Endothelial cell of umbilical vein (primary cell): ENCODE data around the gene TAF6. TPM values are rescaled to one million over a fixed set of nuclear protein-coding genes. Genes with fewer than 3 reads are reported as not detected.

Experiments used
- BruUV-seq: library from RNA; stranded (reverse); fragments of 400-500 nt; replicated peaks from 2 replicates; lab custom pipeline; 2021; lab: Mats Ljungman, UMichigan
- CTCF ChIA-PET: fragments of 300-600, 350-600 bp; sonication (Branson Sonifier 250); formaldehyde crosslinking; loops from one replicate; lab custom pipeline; 2021; ENCODE audit warnings: antibody characterized with exemption, inconsistent platforms; lab: Charles Lee
- POLR2A ChIA-PET: fragments of 300-600, 350-600 bp; sonication (Branson Sonifier 250); formaldehyde crosslinking; loops from one replicate; lab custom pipeline; 2021; ENCODE audit warnings: antibody characterized with exemption, inconsistent platforms; lab: Charles Lee
- DNase-seq: peaks from one replicate; pipeline ENCODE4 v3.0.0-alpha.2; 2011; ENCODE audit warnings: low read depth, low spot score
- FAIRE-seq: peaks from 2 replicates; lab custom pipeline; 2011; peaks lifted over from hg19 to GRCh38; lab: Jason Lieb, UNC
- H2AFZ ChIP-seq: 2 replicates; pipeline ENCODE4 v1.6.0; 2012; ENCODE audit warnings: low read depth, low read length, control low read depth, inconsistent platforms
- H3K27ac ChIP-seq: 2 replicates; pipeline ENCODE4 v1.5.1; 2011; ENCODE audit warnings: low read depth, mild to moderate bottlenecking, control low read depth, low read length, moderate library complexity; ENCODE audit not compliant: insufficient read depth
- H3K27me3 ChIP-seq, 2 experiments: 2 replicates each; pipeline versions ENCODE4 v1.6.0 to v1.6.1; 2011; ENCODE audit warnings: low read length in 2 of 2, mixed read lengths in 1 of 2; ENCODE audit not compliant: control insufficient read depth in 2 of 2, insufficient read depth in 2 of 2
- H3K36me3 ChIP-seq, 2 experiments: 2 replicates in 1 of 2; 3 replicates in 1 of 2; pipeline ENCODE4 v1.5.1; 2011; ENCODE audit warnings: low read length in 2 of 2, mild to moderate bottlenecking in 1 of 2, moderate library complexity in 1 of 2; ENCODE audit not compliant: control insufficient read depth in 2 of 2, insufficient read depth in 2 of 2; ENCODE audit errors: extremely low read depth in 1 of 2
- H3K4me1 ChIP-seq: 3 replicates; pipeline ENCODE4 v1.5.1; 2011; ENCODE audit warnings: mild to moderate bottlenecking, low read length; ENCODE audit not compliant: control insufficient read depth, insufficient read depth; ENCODE audit errors: extremely low read depth
- H3K4me2 ChIP-seq: 2 replicates; pipeline ENCODE4 v1.6.1; 2011; ENCODE audit warnings: low read length, control low read depth, mixed read lengths; ENCODE audit not compliant: insufficient read depth
- H3K4me3 ChIP-seq, 3 experiments: fragments of 200-600 bp in 1 of 3; sonication (generic), shearing (Covaris generic) in 1 of 3; replicated peaks in 1 of 3; 2 replicates each; pipeline ENCODE4 v1.5.1; 2011 to 2016; ENCODE audit warnings: control low read depth in 3 of 3, low read length in 3 of 3, mild to moderate bottlenecking in 2 of 3, inconsistent platforms in 1 of 3, low read depth in 1 of 3, moderate library complexity in 1 of 3; ENCODE audit not compliant: insufficient read depth in 1 of 3
- H3K79me2 ChIP-seq: 2 replicates; pipeline ENCODE4 v1.6.0; 2012; ENCODE audit warnings: low read length, inconsistent platforms; ENCODE audit not compliant: control insufficient read depth, insufficient read depth
- H3K9ac ChIP-seq: replicated peaks from 2 replicates; pipeline ENCODE3; 2011; ENCODE audit warnings: low read length, control low read depth; ENCODE audit not compliant: insufficient read depth; ENCODE audit errors: extremely low read depth
- H3K9me1 ChIP-seq: replicated peaks from 3 replicates; pipeline ENCODE4 v1.6.0; 2011; ENCODE audit warnings: mild to moderate bottlenecking, low read length; ENCODE audit not compliant: control insufficient read depth, insufficient read depth; ENCODE audit errors: extremely low read depth
- H3K9me3 ChIP-seq: replicated peaks from 2 replicates; pipeline ENCODE4 v1.5.1; 2012; ENCODE audit warnings: low read length, inconsistent platforms; ENCODE audit not compliant: control insufficient read depth, insufficient read depth
- H4K20me1 ChIP-seq: replicated peaks from 2 replicates; pipeline ENCODE3; 2011; ENCODE audit warnings: mild to moderate bottlenecking, low read length; ENCODE audit not compliant: control insufficient read depth, insufficient read depth; ENCODE audit errors: extremely low read depth
- EZH2 ChIP-seq: IDR thresholded peaks from 2 replicates; pipeline ENCODE4 v1.6.1; 2012; ENCODE audit warnings: borderline replicate concordance, low read depth, mild to moderate bottlenecking, moderate library complexity, low read length, inconsistent platforms; ENCODE audit not compliant: severe bottlenecking
- FOS ChIP-seq: IDR thresholded peaks from 2 replicates; pipeline ENCODE4 v1.6.1; 2011; ENCODE audit warnings: mild to moderate bottlenecking, low read length, moderate library complexity, borderline replicate concordance; ENCODE audit not compliant: insufficient read depth
- GATA2 ChIP-seq: IDR thresholded peaks from 2 replicates; pipeline ENCODE4 v1.7.0; 2011; ENCODE audit warnings: low read depth, mild to moderate bottlenecking, moderate library complexity, mixed read lengths, low read length; ENCODE audit not compliant: insufficient read length, insufficient read depth
- JUN ChIP-seq: IDR thresholded peaks from 2 replicates; pipeline ENCODE4 v1.6.1; 2011; ENCODE audit warnings: borderline replicate concordance, low read depth; ENCODE audit not compliant: insufficient read length, insufficient read depth
- MYC ChIP-seq: IDR thresholded peaks from one replicate; pipeline ENCODE4 v1.6.1; 2011; ENCODE audit warnings: mild to moderate bottlenecking, low read depth, low read length
- POLR2A ChIP-seq: IDR thresholded peaks from 2 replicates; pipeline ENCODE4 v1.6.1; 2012; ENCODE audit warnings: low read depth, mild to moderate bottlenecking, control low read depth, low read length
- POLR2AphosphoS5 ChIP-seq: IDR thresholded peaks from 2 replicates; pipeline ENCODE4 v1.6.1; 2012; ENCODE audit warnings: low read depth, mild to moderate bottlenecking, control low read depth, low read length, moderate library complexity; ENCODE audit not compliant: insufficient read depth
- dilution Hi-C: fragments of 300-500 bp; cut with MboI; formaldehyde crosslinking; loops from one replicate; pipeline ENCODE4 v1.15.0; 2019; ENCODE audit warnings: low sequenced_read_pairs; ENCODE audit not compliant: extremely low pct_ligation_motif_present
- intact Hi-C: fragments of 100-400 bp; cut with micrococcal nuclease; formaldehyde crosslinking; loops from one replicate; pipeline ENCODE4 v1.10.0; 2022
- polyA plus RNA-seq, 4 experiments: library from polyadenylated mRNA; depleted of rRNA in 3 of 4; stranded (reverse) in 3 of 4; unstranded in 1 of 4; fragments of >200 nt; gene quantifications; 2 replicates each; pipeline versions ENCODE4 v1.2.1 to v1.2.3, GENCODE V29; 2011 to 2012; ENCODE audit warnings: missing spikeins in 1 of 4
- total RNA-seq: library from RNA; stranded (reverse); gene quantifications from 2 replicates; pipeline ENCODE4 v1.2.3, GENCODE V29; 2021
- TF ChIP-seq, protein P1 (sequence below), 2 donors: IDR thresholded peaks; 1 replicate in 1 of 2; 2 replicates in 1 of 2; pipeline ENCODE4 v1.5.1; 2011; ENCODE audit warnings: low read length in 2 of 2, mild to moderate bottlenecking in 2 of 2, moderate library complexity in 2 of 2, control low read depth in 1 of 2, inconsistent platforms in 1 of 2, low read depth in 1 of 2; ENCODE audit not compliant: insufficient read depth in 1 of 2; ENCODE audit errors: extremely low read depth in 1 of 2
- TF ChIP-seq, protein P2 (sequence below): IDR thresholded peaks from 2 replicates; pipeline ENCODE4 v1.6.1; 2011; ENCODE audit not compliant: insufficient read depth, insufficient read length

The TAF6 gene
- total and polyA plus RNA-seq, 2 donors (not counting 3 experiments of a cell fraction or from before 2014, with no cell fraction given), result 32.7 to 64.6 TPM

DNA sequence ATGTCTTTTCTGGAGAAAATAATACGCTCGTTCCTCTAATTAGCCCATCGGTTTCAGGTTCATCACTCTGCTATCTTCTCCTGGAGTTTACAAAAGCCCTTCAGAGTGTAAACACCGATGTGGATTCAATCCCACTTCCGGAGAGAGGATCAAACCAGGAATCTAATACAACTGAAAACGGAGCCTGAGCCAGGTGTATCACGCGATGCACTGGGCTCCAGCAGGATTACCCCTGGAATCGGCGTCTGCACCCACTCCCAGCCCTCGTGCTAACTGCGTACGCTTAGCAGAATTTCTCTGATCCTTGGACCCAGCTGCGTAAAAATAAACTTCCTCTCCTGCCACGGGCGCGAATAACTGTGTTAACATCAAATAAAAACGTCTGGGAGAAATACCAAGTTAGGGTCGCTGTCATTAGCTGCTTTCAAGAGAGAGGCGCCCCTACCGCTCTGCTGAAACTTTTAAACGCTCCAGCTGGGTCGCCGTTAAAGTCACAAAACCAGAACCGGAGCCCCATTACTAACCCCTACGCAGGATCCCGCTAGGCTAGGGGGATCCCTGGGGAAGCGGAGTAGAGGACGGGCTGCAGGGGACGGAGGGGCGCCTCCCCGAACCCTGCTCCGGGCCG lies 38.1 kb downstream of the TAF6 start:
- peak; percentile 31 for DNase-seq
- TF ChIP-seq EZH2 (no peak), GATA2 (no peak), JUN (no peak), POLR2A (no peak), MYC (no peak), FOS (no peak), POLR2AphosphoS5 (no peak)
- TF ChIP-seq, protein P1, sequence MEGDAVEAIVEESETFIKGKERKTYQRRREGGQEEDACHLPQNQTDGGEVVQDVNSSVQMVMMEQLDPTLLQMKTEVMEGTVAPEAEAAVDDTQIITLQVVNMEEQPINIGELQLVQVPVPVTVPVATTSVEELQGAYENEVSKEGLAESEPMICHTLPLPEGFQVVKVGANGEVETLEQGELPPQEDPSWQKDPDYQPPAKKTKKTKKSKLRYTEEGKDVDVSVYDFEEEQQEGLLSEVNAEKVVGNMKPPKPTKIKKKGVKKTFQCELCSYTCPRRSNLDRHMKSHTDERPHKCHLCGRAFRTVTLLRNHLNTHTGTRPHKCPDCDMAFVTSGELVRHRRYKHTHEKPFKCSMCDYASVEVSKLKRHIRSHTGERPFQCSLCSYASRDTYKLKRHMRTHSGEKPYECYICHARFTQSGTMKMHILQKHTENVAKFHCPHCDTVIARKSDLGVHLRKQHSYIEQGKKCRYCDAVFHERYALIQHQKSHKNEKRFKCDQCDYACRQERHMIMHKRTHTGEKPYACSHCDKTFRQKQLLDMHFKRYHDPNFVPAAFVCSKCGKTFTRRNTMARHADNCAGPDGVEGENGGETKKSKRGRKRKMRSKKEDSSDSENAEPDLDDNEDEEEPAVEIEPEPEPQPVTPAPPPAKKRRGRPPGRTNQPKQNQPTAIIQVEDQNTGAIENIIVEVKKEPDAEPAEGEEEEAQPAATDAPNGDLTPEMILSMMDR (IDR thresholded peaks at IDR 0.05; ENCODE audit: extremely low read depth in 1 of 2, insufficient read depth in 1 of 2, low read depth in 1 of 2, low read length in 2 of 2), result no peak
- TF ChIP-seq, protein P2, sequence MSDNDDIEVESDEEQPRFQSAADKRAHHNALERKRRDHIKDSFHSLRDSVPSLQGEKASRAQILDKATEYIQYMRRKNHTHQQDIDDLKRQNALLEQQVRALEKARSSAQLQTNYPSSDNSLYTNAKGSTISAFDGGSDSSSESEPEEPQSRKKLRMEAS, result no peak

More for the DNA sequence above, 38.1 kb downstream of the TAF6 start:
- peak; percentile 26 for FAIRE-seq
- ChIA-PET POLR2A (interaction anchor here (0.7 to 1.5 kb wide), 2 partner anchors 11 to 21 kb away, joined by 3 to 8 read pairs; partner anchors contain the start of gene AP4M1), CTCF (interaction anchor here (0.6 kb wide), 1 partner anchor 9 kb away, joined by 3 read pairs; no protein-coding TSS in a partner anchor)
- BruUV-seq, result TSS peak; percentile 40
- Histone ChIP-seq H4K20me1 (no peaks in the 10 kb centered on the region), H3K9me3 (no peaks in the 10 kb centered on the region), H3K27me3 (no peaks in the 10 kb centered on the region), H3K27ac (peak overlapping the region; percentile 78), H3K4me2 (peak overlapping the region; percentile 70), H2AFZ (no peak overlapping the region), H3K36me3 (peaks cover 3 to 15% of the 10 kb centered on the region in 2 experiments), H3K9ac (peak overlapping the region; percentile 92), H3K79me2 (peaks cover 42% of the 10 kb centered on the region), H3K4me3 (peak overlapping the region; percentile 85 to 92 (median 89)), H3K4me1 (peaks cover 13% of the 10 kb centered on the region), H3K9me1 (no peaks in the 10 kb centered on the region)
- intact Hi-C loops (loop anchor here (1.0 to 10.0 kb wide), 5 partner anchors 20 to 166 kb away; partner anchors contain the start of genes AP4M1, MCM7, TRIM4 and ZKSCAN1), dilution Hi-C loops (no loop called here)
